GM21515 (cell line): ENCODE measurements around the gene NT5DC1.

Experiments
- ATAC-seq: cut with Tn5 transposase; IDR thresholded peaks from one replicate; pipeline ENCODE4 v1.9.1; 2021; ENCODE audit not compliant: unreplicated experiment

The NT5DC1 gene

DNA sequence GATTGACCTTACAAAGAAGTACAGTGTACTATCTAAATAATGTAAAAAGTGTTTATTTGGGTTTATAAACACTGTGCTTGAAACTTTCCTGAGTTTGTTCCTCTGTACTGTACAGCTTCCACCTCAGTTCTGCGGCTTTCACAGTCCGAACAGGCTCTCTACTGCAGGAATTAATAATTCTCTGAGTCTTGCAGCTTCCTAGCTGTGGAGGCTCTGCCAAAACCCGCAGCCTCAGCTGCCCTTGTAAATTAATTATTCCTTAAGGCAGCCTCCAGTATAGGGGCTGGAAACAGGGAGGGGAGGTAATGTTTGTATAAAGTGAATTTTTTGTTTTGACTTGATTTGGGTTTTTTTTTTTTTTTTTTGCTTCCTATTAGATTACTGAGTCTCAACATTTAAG is 134.0 kb downstream of the NT5DC1 start:
- ATAC-seq, result no peak

DNA sequence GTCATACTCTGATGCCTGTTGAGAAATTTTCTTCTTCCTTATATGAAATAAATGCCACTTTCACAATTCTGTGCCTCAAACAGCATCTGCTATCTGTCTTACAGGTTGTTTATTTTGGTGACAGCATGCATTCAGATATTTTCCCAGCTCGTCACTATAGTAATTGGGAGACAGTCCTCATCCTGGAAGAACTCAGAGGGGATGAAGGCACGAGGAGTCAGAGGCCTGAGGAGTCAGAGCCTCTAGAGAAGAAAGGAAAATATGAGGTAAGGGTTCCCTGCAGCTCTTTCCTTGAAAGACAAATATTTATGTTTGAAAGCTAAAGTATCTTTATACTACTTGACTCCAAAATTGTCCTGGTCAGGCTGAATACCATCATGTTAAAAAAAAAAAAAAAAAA is 137.4 kb downstream of the NT5DC1 start:
- no peak for ATAC-seq

DNA sequence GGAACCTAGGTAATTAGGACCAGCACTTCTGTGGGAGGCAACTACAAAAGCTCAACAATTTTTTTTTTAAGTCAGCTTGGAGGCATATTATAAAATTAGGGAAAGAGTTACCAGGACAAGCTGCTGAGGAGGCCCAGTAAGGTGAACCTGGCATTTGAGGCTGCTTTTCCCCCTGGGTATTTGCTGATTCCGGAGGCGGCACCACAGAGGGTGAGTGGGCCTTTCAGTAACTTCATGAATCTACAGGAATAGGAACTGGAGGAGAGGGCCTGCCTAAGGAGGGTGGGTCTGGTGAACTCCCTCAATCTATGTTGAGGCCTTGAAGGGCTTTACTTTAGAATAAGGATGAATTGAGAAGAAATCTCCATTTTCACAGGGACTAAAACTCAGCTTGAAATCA is 138.6 kb downstream of the NT5DC1 start:
- no peak for ATAC-seq

DNA sequence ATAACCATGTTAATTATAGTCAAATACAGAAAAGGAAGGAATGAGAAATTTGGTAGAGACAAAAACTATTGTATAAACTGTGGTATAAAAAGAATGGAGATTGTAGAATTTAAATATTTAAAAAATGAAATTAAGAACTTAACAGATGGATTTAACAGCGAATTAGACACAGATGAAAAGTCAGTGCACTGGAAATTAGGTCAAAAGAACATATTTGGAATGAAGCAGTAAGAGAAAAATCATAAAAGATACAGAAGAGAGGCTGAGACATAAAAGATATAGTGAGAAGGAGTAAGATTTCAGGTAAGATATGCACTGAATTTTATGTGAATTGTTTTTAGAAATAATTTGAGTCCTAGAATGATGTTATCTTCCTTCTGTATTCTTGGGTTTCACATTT is 139.2 kb downstream of the NT5DC1 start:
- ATAC-seq, result no peak

DNA sequence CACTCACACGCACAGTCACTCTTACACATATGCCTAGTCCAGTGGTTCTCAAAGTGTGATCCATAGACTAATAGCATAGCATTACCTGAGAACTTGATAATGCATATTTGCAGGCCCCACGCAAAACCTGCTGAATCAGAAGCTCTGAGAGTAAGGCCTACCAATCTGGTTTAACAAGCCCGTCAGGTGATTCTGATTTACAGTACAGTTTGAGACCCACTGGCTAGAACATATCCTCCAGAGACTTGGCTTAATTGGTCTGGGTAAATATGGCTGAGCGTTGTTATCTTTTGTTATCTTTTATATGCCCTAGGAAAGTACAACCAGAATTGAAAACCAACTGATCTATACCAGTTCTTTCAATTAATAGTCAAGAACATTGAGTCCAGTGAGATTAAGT is 143.6 kb downstream of the NT5DC1 start:
- no peak for ATAC-seq

DNA sequence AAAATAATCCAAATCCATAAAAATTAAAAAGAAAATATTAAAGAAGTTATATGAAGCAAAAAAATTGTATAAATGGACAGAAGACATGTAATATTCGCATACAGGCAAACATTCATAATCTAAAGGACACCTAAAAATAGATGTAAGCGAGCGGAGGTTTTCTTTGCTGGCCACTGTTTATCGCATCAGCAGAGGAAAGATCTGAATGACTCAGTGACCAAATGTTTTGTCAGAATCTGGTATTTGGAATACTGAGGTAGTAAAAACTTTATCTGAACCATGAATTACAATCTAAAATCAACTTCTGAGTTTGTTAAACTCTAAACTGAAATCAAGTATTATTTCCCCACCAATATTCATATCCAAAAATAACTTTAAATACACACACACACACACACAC is 145.4 kb downstream of the NT5DC1 start:
- ATAC-seq, result no peak

DNA sequence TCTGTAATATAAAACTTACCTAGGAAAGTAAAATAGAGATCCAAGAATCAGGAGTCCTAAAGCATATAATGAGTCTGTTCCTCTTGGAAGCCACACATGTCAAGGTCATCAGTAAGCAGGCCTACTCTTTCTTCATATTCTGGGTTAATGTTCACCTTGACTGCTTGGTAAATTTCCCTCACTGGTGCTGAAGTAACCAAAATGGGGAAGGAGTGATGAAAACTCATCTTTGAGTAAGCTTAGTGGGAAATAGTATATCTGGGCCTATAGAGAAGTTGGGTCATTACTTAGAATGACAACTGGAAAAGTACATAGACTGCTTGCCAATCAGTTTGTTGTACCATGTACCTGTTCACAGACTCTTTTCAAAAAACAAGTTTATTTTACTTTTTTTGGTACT is 146.6 kb downstream of the NT5DC1 start:
- ATAC-seq, result no peak

DNA sequence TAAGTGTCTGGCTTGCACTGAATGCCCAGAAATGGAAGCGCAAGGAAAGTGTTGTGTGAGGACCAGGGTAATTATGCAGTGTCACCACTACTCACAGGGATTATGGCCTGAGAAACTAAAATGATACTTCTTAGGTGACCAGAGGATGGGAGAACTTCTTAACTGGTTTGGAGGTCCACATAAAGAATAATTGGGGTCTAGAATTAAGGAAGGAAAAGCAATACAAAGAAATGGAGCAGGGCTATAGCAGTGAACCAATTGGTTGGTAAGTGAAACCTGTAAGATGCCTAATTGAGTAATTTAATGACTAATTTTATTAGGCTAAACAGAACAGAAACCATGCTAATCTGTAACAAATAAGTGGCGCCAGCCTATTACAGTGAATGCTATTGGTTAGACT is 147.9 kb downstream of the NT5DC1 start:
- ATAC-seq, result no peak

DNA sequence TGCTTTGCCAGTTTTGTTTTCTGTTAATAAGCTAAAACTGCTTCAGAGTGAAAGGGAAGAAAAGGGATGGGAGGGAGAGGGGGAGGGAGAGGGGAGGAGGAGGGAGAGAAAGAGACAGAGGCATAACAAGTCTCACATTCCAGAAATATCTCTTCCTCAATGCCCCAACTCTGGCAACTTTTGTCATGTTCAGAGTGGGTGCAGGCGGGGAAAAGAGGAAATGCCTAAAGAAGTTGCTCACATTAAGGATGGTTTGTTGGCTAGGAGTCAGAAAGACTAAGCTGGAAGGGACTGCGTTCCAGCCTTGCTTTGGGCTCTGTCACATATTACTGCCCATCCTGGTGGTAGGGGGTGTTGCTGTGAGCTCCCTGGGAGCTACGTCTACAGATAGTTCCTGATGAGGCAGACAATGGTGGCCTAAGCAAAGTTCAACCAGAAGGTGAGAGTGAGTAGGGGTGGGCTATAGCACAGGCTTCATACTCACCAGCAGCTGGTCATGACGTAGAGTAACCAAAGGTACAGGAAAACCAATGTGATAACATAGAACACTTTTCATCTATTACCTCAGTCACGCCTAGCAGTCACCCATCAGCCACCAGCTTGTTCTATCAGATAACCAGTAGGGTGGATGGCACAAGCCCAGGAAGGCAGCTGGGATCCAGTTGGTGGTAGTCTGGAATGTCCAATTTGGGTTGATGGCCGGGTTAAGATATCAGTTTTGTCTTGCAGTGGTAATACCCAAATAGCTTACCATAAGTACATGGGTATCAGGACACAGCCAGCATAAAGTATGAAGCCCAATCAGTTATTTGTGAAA is 151.1 kb downstream of the NT5DC1 start:
- ATAC-seq, result no peak

DNA sequence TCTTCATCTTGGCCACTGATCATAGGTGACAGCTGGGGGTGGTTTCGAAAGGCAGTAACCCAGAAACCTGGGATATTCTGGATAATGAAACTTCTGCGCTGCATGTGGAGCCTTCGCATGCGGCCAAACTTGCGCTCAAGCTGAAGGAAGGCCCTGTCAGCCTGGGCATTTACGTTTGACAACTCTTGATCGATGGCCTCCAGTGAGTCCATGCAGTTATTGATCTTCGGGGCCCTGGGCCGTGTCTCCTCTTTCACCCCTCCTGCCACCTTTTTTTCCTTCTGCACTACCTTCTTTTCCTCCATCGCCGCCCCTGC is 152.5 kb downstream of the NT5DC1 start:
- ATAC-seq, result no peak

DNA sequence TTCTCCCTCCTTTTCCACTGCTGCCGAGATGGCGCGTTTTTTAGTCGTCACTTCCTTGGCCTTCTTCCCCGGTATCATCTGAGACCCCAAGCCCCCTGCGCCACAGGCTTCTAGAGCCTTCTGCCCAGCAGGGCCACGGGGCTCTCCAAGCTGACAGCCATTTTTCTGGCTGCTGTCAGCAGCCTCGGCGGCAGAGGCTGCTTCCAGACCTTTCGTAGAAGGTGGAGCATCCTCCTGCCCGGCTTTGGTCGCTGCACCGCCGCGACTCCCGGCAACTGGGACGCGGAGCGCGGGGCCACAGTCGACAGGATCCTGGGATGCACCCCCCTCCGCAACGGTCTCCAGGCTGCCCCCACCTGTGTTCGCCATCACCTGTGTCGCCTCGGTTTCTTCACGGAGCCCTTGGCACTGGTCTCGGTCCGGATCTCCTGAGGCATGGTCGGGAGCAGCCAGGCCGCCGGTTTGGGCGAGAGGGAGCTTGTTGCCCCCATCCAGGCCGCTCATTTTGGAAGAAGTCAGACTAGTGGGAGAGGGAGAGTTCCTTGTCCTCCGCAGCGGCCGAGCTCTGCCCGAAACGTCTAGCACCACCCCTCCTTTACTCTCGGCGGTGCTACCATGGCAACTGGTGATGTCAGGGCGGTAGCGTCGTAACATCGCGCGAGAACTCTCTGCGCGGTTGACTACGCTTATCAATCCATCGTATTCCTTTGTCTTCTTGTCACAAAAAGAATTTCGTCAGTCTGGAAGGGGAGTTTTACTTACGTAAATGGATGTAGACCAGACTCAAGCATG is 153.0 kb downstream of the NT5DC1 start, which contains the start of gene TSPYL4:
Gene TSPYL4, minus strand, starts transcription at position 571 of the 792 bp plus-strand sequence. Its CDS starts 67 bp downstream, at position 504.
- peak; percentile 100 for ATAC-seq

DNA sequence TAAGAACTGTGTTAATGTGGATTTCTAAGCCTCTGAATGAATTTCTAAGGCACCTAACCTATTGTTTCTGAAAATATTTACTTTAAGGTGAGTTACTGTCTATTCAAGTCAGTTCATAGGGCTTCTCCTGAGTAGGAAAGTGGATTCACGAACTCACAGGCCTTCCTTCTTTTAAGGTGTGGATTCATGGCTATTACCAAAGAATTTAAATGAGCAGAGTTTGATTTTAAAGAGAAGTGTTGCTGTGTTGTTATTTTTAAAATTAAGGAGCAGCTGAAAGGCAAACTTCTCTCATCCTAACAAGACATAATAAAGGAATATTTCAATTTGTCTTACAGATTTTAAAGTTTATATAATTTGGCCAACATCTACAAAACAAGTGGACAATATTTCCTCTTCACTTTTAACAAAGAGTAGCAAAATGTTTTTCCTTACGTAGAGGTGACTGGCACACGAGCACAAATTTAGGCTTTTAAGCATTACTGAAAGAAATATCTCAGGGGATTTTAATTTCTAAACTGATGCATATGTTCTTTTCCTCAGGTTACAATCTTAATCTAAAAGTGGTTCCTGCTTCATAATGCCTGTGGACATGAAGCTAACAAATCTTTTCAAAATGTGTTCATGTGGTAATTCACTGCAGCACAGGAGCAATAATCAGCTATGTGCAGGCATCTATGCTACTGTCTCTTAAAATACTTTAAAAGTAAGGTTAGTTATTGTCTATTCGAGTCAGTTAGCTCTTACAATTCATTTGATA is 153.8 kb downstream of the NT5DC1 start:
- peak; percentile 33 for ATAC-seq

DNA sequence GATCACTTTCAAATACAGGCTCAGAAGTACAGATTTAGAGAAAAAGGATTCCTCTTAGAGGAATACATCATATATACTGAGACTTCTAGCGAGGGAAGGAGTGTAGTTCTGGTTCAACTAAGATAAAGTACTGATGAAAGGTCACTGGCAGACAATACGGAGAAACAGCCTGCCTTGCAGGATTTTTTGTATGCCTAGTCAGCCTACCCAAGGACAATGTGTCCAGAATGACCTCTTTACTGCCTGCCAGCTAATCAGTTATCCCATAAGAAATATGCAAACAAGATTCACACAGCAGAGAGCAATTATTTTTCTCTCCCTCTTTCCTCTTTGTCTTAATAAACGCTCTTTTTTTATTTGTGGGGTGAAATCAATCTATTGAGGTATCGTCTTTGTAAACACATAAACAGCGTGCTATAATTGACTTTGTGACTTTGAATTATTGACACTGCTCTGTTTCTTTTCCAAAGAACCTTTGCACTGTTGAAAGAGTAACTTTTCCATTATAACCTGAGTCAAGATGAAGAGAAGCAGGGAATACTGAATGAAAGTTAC is 154.7 kb downstream of the NT5DC1 start:
- no peak for ATAC-seq

DNA sequence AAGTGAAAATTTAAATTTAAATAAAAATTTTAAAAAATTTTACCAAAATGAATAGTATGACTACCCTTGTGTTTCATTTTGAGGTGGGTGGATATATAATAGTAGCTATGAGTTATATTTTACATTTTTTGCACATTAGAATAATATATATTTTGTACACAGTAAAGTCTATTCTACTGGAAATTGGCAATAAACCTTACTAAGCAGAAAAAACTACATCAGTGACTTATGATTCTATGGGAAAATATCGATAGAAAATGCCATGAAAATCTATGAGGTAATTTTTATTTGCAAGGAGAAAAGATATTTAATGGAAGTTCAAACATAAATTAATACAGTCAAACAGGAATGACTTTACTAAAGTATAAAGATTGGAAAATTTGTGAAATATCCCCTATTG is 156.0 kb downstream of the NT5DC1 start:
- no peak for ATAC-seq

DNA sequence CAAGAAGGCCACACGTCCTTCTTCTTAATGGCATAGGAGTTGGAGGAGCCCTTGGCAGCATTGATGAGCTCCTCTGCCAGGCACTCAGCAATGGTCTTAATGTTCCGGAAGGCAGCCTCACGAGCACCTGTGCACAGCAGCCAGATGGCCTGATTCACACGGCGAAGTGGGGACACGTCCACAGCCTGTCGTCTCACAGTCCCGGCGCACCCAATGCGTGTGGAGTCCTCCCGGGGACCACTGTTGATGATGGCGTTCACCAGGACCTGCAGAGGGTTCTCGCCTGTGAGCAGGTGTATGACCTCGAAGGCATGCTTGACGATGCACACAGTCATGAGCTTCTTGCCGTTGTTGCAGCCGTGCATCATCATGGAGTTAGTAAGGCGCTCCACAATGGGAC is 157.9 kb downstream of the NT5DC1 start:
- ATAC-seq, result no peak

DNA sequence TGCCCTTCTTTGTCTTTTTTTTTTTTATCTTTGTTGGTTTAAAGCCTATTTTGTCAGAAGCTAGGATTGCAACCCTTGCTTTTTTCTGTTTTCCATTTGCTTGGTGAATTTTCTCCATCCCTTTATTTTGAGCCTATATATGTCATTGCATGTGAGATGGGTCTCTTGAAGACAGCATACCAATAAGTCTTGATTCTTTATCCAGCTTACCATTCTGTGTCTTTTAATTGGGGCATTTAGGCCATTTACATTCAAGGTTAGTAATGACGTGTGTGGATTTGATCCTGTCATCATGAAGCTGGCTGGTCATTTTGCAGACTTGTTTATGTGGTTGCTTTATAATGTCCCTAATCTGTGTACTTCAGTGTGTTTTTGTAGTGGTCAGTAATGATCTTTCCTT is 162.7 kb downstream of the NT5DC1 start:
- no peak for ATAC-seq

DNA sequence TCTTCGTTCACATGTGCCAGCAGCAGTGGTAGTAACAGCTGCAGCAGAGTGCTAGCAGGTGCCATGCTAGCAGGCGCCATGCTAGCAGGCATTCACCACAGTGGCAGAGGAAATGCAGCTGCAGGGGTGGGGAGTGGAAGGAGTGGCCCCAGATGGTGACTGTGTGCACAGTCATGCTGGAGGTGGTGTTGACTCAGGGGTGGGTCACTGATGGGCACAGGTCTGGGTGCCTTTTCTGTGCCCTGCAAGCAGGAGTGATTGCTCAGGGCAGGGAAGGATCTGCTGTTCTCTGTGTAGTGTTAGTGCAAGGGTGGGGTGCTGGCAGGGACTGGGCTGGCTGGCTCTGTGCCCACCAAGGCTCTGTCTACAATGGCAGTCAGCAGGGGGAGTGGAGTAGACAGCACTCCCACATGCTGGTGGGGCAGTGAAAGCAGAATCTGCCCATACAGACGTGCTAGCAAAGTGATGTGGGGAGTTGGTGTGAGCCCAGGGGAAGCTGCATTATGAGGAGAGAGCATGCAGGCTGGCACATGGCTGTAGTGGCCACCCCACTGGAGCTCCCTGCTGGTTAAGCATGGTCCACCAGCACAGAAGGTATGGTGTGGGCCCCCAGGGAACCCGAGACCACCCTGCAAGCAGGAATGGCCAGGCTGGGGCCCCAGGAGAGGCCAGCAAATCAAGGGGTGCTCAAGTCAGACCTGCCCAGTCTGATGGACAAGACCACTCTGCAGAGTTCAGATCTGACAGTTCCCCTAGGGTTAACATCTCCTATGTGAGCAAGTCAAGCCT is 164.6 kb downstream of the NT5DC1 start:
- no peak for ATAC-seq

DNA sequence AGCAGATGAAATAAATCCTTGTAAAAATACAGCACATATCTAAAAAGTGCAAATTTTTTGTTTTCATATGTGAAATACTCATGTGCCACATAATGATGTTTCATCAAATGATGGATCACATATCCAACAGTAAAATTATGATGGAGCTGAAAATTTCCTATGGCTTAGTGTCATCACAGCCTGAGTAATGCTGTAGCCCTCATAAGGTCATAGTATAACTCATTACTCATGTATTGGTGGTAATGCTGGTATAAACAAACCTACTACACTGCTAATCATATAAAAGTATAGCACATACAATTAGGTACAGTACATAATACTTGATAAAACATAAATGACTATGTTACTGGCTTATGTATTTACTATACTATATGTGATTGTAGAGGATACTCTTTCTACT is 166.2 kb downstream of the NT5DC1 start:
- ATAC-seq, result no peak

DNA sequence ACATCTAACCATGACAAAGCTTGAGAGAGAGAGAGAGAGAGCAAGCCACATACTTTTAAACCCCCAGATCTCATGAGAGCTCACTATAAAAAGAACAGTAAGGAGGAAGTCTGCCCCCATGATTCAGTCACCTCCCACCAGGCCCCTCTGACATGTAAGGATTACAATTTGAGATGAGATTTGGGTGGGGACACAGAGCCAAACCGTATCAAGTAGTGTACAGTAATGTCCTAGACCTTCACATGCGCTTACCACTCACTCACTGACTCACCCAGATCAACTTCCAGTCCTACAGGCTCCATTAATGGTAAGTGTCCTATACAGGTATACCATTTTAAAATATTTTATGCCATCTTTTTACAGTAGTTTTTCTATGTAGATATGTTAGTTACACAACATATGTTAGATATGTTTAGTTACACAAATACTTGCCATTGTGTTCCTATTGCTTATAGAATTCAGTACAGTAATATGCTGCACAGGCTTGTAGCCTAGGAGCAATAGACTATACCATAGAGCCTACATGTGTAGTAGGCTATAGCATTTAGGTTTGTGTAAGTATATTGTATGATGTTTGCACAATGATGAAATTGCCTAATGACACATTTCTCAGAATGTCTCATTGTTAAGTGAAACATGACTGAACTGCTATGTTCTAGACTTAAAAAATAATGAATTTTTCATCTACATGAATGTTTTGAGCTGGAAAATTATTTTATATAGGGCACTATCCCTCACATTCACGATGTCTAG is 167.4 kb downstream of the NT5DC1 start:
- no peak for ATAC-seq
